Panc1 (cell line): Measurements from ENCODE around the gene SPNS3.

ENCODE experiments used
- CTCF ChIP-seq: fragments of 450-650 bp; IDR thresholded peaks from 2 replicates; pipeline ENCODE4 v1.5.1; 2017; ENCODE audit warnings: mild to moderate bottlenecking
- REST ChIP-seq, 2 experiments: IDR thresholded peaks; 2 replicates each; pipeline ENCODE4 v1.6.1; 2011 to 2012; ENCODE audit warnings: low read depth in 2 of 2, control low read depth in 1 of 2, low read length in 1 of 2, mild to moderate bottlenecking in 1 of 2, moderate library complexity in 1 of 2; ENCODE audit not compliant: insufficient read depth in 1 of 2

GRCh38 chr17:4516735-4517134 is 83.0 kb downstream of the SPNS3 start:
- TF ChIP-seq CTCF (no peak), REST (IDR thresholded peaks at IDR 0.05; ENCODE audit: insufficient read depth in 1 of 2, low read depth in 2 of 2, low read length in 1 of 2) (no peak)
